Nephron (organoid): ENCODE results near the gene HOXD11.

Experiments
- H3K27ac Mint-ChIP-seq, 3 experiments: 2 replicates each; pipeline ENCODE4 v1.8.0; 2020; ENCODE audit warnings: mixed read lengths in 3 of 3, mild to moderate bottlenecking in 2 of 3, moderate library complexity in 1 of 3
- H3K27me3 Mint-ChIP-seq: 2 replicates; pipeline ENCODE4 v1.8.0; 2021; ENCODE audit warnings: low read depth, mild to moderate bottlenecking, moderate library complexity, mixed read lengths
- H3K36me3 Mint-ChIP-seq: 2 replicates; pipeline ENCODE4 v1.8.0; 2020; ENCODE audit warnings: low read depth, mixed read lengths
- H3K4me1 Mint-ChIP-seq: 2 replicates; pipeline ENCODE4 v1.8.0; 2020; ENCODE audit warnings: mixed read lengths
- H3K4me3 Mint-ChIP-seq, 3 experiments: 2 replicates each; pipeline ENCODE4 v1.8.0; 2020; ENCODE audit warnings: mild to moderate bottlenecking in 3 of 3, mixed read lengths in 3 of 3, moderate library complexity in 2 of 3
- H3K9me3 Mint-ChIP-seq: 2 replicates; pipeline ENCODE4 v1.8.0; 2020; ENCODE audit warnings: mixed read lengths
- CTCF ChIP-seq, 3 experiments: fragments of 200-600 bp; sonication (generic); IDR thresholded peaks; one replicate each; pipeline ENCODE4 v1.5.0; 2021; ENCODE audit warnings: antibody characterized with exemption in 3 of 3; ENCODE audit not compliant: unreplicated experiment in 3 of 3

HOXD11 gene

DNA sequence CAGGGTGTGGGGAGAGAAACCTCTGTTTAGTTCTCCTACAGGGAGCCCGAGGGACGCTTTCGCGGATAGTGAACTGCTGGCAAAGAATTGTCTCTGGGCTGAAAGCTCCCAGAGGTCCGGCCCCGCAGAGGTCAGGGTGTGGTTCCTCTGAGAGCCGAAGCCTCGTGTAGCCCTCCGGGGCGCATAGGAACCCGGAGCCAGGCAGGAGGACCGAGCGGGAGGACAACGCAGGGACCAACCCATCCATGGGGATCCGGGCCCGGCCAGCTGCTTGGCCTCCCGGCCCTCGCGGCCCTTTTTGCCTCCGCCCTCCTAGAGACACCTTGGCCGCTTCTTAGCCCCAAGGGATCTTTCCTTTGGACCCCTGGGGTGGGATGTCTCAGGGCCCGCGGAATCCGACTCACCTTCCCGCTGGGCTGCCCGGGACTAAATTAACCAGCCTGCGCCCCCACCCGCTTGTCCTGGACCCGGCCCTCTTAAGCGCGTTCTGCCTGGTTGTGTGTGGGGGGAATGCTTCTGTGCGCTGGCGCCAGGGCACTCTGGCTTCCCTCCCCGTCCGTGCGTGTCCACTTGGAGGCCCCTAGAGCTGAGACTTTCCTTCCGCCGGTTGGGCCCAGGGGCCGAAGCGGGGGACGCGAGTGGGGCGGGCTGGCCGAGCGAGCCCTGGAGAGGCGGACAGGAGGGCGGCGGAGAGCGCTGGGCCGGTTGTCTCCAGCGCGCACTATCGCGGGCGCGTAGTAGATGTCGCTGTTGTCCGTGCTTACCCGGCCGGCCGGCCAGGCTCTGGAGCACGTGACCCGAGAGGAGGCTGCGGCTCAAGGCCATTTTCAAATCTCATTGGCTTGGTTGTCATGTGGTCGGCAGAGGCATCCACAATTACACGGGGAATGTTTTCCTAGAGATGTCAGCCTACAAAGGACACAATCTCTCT lies 9.1 kb downstream of the HOXD11 start, which contains the start of gene HOXD10:
Gene HOXD10 (plus strand): TSS at position 896 of the 931 bp plus-strand sequence. CDS start 56 bp downstream, outside the sequence.
- peak within 1 kb of the TSS; percentile 78 to 87 (median 87) for H3K4me3 Mint-ChIP-seq
- peaks cover 33% of the 10 kb centered on the region for H3K4me1 Mint-ChIP-seq
- H3K27ac Mint-ChIP-seq = peak within 1 kb of the TSS; percentile 73 to 99 (median 90)
- TF ChIP-seq CTCF (IDR thresholded peaks at IDR 0.05; ENCODE audit: unreplicated experiment in 3 of 3) = peak; percentile 55 to 66 (median 58)
- H3K27me3 Mint-ChIP-seq = peaks cover 98% of the 10 kb centered on the region
- H3K36me3 Mint-ChIP-seq = peaks cover 65% of the 10 kb centered on the region
- H3K9me3 Mint-ChIP-seq = no peaks in the 10 kb centered on the region

GRCh38 chr2:176117162-176117822 lies 10.2 kb downstream of the HOXD11 start:
- H3K36me3 Mint-ChIP-seq = peaks cover 58% of the 10 kb centered on the region
- no peak for TF ChIP-seq CTCF (IDR thresholded peaks at IDR 0.05; ENCODE audit: unreplicated experiment in 3 of 3)
- peaks cover 92% of the 10 kb centered on the region for H3K27me3 Mint-ChIP-seq

DNA sequence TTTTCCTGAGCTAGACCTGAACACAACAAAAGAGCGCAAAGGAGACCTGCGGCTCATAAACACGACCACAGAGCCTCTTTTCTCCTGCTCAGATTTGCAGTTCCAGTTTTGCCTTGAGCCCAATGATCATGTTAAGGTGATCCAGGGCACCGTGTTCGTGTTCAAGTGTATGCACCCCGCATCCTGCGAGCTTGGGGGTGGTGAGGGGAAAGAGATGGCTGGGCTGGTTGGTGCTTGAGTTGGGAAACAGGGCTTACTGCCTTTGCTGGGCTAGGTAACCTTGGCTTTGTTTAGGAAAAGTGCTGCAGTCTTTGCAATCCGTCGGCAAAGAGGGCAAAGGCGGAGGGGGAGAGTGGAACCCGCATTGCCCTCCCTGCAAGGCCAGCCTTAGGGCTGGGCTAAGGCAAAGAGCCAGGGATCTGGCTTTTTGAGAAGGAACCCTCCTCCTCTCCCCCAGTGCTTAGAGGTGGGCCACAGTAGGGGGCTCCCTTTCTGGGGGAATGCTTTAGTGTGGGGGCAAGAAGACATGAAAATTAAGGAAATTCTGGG lies 10.8 kb downstream of the HOXD11 start:
- TF ChIP-seq CTCF (IDR thresholded peaks at IDR 0.05; ENCODE audit: unreplicated experiment in 3 of 3) = no peak
- Mint-ChIP-seq H3K27ac (peak overlapping the region; percentile 62 to 99 (median 89)), H3K9me3 (no peaks in the 10 kb centered on the region), H3K4me1 (peaks cover 29% of the 10 kb centered on the region), H3K36me3 (peaks cover 54% of the 10 kb centered on the region), H3K4me3 (peak overlapping the region; percentile 62 to 78 (median 76)), H3K27me3 (peaks cover 86% of the 10 kb centered on the region)

More at GRCh38 chr2:176117162-176117822, 10.2 kb downstream of the HOXD11 start:
- peak overlapping the region; percentile 78 to 87 (median 87) for H3K4me3 Mint-ChIP-seq
- H3K4me1 Mint-ChIP-seq = peaks cover 29% of the 10 kb centered on the region
- H3K27ac Mint-ChIP-seq = peak overlapping the region; percentile 62 to 99 (median 90)
- no peaks in the 10 kb centered on the region for H3K9me3 Mint-ChIP-seq

DNA sequence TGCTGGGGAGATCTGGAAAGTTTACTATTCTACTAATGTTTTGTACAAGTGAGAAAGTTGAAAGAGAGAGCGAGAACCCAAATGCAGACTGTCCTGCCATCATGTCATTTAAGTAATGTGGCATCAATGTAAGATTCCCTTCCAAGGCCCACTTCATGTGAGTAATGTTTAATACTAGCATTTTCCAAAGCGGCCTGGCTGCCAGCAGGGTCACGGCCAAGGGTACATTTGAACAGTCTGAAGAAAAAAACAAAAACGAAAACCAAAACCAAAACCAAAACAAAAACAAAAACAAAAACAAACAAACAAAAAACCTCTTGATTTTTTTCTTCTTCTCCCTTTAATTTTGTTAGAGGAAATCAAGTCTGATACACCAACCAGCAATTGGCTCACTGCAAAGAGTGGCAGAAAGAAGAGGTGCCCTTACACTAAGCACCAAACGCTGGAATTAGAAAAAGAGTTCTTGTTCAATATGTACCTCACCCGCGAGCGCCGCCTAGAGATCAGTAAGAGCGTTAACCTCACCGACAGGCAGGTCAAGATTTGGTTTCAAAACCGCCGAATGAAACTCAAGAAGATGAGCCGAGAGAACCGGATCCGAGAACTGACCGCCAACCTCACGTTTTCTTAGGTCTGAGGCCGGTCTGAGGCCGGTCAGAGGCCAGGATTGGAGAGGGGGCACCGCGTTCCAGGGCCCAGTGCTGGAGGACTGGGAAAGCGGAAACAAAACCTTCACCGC lies 11.7 kb downstream of the HOXD11 start:
- peaks cover 32% of the 10 kb centered on the region for H3K4me1 Mint-ChIP-seq
- H3K4me3 Mint-ChIP-seq = peak overlapping the region; percentile 72 to 78 (median 76)
- peak overlapping the region; percentile 62 to 99 (median 89) for H3K27ac Mint-ChIP-seq
- H3K36me3 Mint-ChIP-seq = peaks cover 52% of the 10 kb centered on the region
- peak; percentile 46 to 73 (median 59) for TF ChIP-seq CTCF (IDR thresholded peaks at IDR 0.05; ENCODE audit: unreplicated experiment in 3 of 3)
- H3K9me3 Mint-ChIP-seq = no peaks in the 10 kb centered on the region
- H3K27me3 Mint-ChIP-seq = peaks cover 84% of the 10 kb centered on the region

DNA sequence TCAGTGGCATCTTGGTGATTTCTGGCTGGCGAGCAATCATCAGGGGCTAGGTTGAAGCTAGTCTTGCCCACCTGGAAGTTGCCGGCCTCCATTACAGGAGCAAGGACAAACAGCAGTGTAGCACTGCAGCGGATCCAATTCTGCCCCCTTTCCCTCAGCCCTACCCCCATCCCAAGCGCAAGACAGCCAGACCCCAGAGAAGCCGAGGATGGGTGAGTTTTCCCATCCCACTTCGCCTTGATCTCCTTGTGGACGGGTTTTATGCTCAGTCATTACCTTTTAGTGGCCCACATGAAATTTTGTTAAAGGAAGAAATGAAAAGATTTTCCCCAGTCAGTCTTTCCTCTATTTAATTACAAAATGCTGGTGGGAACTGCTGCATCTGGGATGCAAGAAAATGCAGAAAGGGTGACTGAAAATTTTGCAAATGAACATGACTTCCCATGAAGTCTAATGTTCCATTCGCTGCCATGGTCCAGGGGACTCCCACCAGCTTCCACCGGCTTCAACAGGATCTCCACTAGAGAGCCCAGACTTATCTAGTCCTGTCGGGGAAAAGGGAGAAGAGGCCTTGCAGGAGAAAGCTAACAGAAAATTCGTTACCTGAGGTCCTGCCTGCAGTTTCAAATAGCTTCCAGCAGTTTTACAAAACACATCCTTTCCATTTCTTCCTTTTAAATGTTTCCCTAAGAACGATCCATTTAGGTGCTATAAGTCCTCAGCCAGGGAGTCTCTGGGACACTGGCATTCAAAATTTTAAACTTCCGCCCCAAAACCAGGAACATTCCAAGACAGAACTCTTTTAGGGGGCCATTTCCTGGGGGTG lies 13.5 kb downstream of the HOXD11 start:
- peak overlapping the region; percentile 76 to 91 (median 78) for H3K4me3 Mint-ChIP-seq
- H3K9me3 Mint-ChIP-seq = no peaks in the 10 kb centered on the region
- TF ChIP-seq CTCF (IDR thresholded peaks at IDR 0.05; ENCODE audit: unreplicated experiment in 3 of 3) = peak in 2 of 3 experiments; percentile 19 to 25
- H3K27ac Mint-ChIP-seq = peak overlapping the region; percentile 99
- peaks cover 82% of the 10 kb centered on the region for H3K27me3 Mint-ChIP-seq
- peaks cover 44% of the 10 kb centered on the region for H3K4me1 Mint-ChIP-seq
- peaks cover 63% of the 10 kb centered on the region for H3K36me3 Mint-ChIP-seq
